Lower leg skin (tissue), 4 donors: Measurements from ENCODE around the gene TDRD3. TPM values are rescaled to one million over a fixed set of nuclear protein-coding genes. Genes with fewer than 3 reads are reported as not detected.

Source experiments
- DNase-seq, 2 donors: peaks; one replicate each; pipeline ENCODE4 v3.0.0-alpha.2; 2019; ENCODE audit warnings: low spot score in 2 of 2
- H3K4me3 ChIP-seq: fragments of 200-600 bp; sonication (generic); 2 replicates; pipeline ENCODE4 v1.5.1; 2017; ENCODE audit warnings: mild to moderate bottlenecking, low read depth; ENCODE audit not compliant: poor library complexity, severe bottlenecking
- CTCF ChIP-seq, 3 donors: fragments of 450-650 bp; IDR thresholded peaks; one replicate each; pipeline ENCODE4 v1.5.1; 2016; ENCODE audit warnings: antibody characterized with exemption in 3 of 3, mild to moderate bottlenecking in 3 of 3, moderate library complexity in 2 of 3
- POLR2A ChIP-seq, 2 donors: fragments of 450-650 bp; IDR thresholded peaks; one replicate each; pipeline ENCODE4 v1.6.1; 2016 to 2017; ENCODE audit warnings: antibody characterized with exemption in 2 of 2, mild to moderate bottlenecking in 1 of 2, moderate library complexity in 1 of 2
- WGBS, 2 donors: methylation state at CpG; one replicate each; pipeline ENCODE4 v1.1.5; 2018; 5-methylcytosine and 5-hydroxymethylcytosine counted together
- intact Hi-C: fragments of 100-400 bp; cut with DNase I; formaldehyde crosslinking; loops from one replicate; pipeline ENCODE4 v1.15.0; 2023; ENCODE audit warnings: low total_unique reads
- total RNA-seq, 4 donors: library from RNA; depleted of rRNA; stranded (reverse); fragments of >200 nt; gene quantifications; one replicate each; pipeline ENCODE4 v1.1.0, GENCODE V29; 2016

Gene TDRD3
- total RNA-seq, 4 donors from 2014 or later, result 12.5 to 21.5 (median 18.2) TPM

DNA sequence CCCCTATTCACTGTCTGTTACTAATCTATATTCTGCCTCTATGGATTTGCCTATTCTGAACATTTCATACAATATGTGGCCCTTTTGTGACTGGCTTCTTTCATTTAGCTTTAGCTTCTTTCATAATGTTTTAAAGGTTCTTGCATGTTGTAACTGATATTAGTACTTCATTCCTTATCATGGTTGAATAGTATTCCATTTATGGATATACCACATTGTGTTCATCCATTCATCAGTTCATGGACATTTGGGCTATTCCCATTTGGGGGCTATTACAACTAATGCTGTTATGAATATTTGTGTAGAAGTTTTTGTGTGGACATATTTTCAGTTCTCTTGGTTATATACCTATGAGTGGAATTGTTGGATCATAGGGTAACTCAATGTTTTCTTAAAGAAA, 44.4 kb upstream of the TDRD3 start:
- no peak overlapping the region for H3K4me3 ChIP-seq
- intact Hi-C loops, result no loop called here
- no peak for DNase-seq
- no peak for TF ChIP-seq POLR2A (IDR thresholded peaks at IDR 0.05)

GRCh38 chr13:60355056-60355455, 42.0 kb upstream of the TDRD3 start:
- DNase-seq, result no peak
- H3K4me3 ChIP-seq, result no peak overlapping the region
- TF ChIP-seq CTCF (IDR thresholded peaks at IDR 0.05), result no peak
- no peak for TF ChIP-seq POLR2A (IDR thresholded peaks at IDR 0.05)
- intact Hi-C loops, result no loop called here

GRCh38 chr13:60356970-60357369, 40.0 kb upstream of the TDRD3 start:
- intact Hi-C loops, result no loop called here
- H3K4me3 ChIP-seq, result no peak overlapping the region
- DNase-seq, result no peak
- TF ChIP-seq POLR2A (IDR thresholded peaks at IDR 0.05) (no peak), CTCF (IDR thresholded peaks at IDR 0.05) (no peak)

DNA sequence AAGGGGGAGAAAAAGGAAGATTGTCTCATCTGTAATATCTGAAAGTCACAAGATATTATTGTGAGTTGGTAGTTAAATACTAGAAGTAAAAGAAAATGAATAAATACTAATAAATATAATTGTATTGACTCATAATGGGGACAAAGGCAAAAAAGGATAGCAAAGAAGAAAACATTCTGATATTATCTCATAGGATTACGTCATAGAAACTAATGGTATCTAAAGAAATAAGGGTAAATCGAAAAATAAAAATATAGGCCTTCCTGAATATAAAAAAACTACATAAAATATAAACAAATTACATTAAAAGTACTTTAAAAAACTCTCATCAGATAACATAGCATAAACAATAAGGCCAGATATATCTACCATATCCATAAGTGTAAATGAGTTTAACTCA, 38.6 kb upstream of the TDRD3 start:
- no peak for TF ChIP-seq POLR2A (IDR thresholded peaks at IDR 0.05)
- no peak for TF ChIP-seq CTCF (IDR thresholded peaks at IDR 0.05)
- 89 to 94% methylated on average over 2 of the region's 2 CpGs for WGBS, 2 donors

GRCh38 chr13:60363288-60363687, 33.7 kb upstream of the TDRD3 start:
- no peak for TF ChIP-seq CTCF (IDR thresholded peaks at IDR 0.05)
- no peak for TF ChIP-seq POLR2A (IDR thresholded peaks at IDR 0.05)
- intact Hi-C loops, result no loop called here
- no peak for DNase-seq
- 50 to 55% methylated on average over 2 of the region's 2 CpGs for WGBS, 2 donors
- no peak overlapping the region for H3K4me3 ChIP-seq

More for the DNA sequence above, 38.6 kb upstream of the TDRD3 start:
- intact Hi-C loops, result no loop called here
- H3K4me3 ChIP-seq, result no peak overlapping the region
- no peak for DNase-seq

GRCh38 chr13:60369242-60369641, 27.8 kb upstream of the TDRD3 start:
- H3K4me3 ChIP-seq, result no peak overlapping the region
- no peak for TF ChIP-seq POLR2A (IDR thresholded peaks at IDR 0.05)
- TF ChIP-seq CTCF (IDR thresholded peaks at IDR 0.05), result no peak
- no peak for DNase-seq
- intact Hi-C loops, result no loop called here
